Epithelial cell of proximal tubule (primary cell): Measurements from ENCODE around the gene LRIT3. TPM values are rescaled to one million over a fixed set of nuclear protein-coding genes. Genes with fewer than 3 reads are reported as not detected.

Experiments
- DNase-seq: peaks from one replicate; pipeline ENCODE4 v3.0.0-alpha.2; 2011; ENCODE audit warnings: low read depth
- H3K4me3 ChIP-seq: 2 replicates; pipeline ENCODE4 v1.5.1; 2011; ENCODE audit warnings: low read depth, mild to moderate bottlenecking, low read length
- total RNA-seq: library from RNA; depleted of rRNA; stranded (reverse); fragments of >200 nt; gene quantifications from 2 replicates; pipeline ENCODE4 v1.2.3, GENCODE V29; 2015
- TF ChIP-seq, protein P1 (sequence below): conservative IDR thresholded peaks from 2 replicates; pipeline ENCODE4 v1.5.1; 2012; ENCODE audit warnings: low read depth, mild to moderate bottlenecking, low read length

Gene LRIT3
- total RNA-seq, 1 donor from 2014 or later = not detected

DNA sequence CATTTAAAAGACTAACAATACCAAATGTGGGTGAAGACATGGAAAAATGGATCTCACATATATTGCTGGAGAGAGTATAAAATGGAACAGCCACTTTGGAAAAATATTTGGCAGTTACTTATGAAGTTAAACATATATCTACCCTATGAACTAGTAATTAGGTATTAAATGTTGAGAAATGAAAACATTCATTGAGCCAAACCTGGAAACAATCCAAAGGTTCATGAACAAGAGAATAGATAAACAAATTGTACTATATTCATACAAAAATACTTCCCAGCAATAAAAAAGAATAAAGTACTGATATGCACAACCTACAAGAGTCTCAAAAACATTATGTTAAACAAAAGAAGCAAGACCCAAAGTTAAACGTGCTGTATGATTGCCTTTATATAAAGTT is 60.8 kb downstream of the LRIT3 start:
- TF ChIP-seq, protein P1, sequence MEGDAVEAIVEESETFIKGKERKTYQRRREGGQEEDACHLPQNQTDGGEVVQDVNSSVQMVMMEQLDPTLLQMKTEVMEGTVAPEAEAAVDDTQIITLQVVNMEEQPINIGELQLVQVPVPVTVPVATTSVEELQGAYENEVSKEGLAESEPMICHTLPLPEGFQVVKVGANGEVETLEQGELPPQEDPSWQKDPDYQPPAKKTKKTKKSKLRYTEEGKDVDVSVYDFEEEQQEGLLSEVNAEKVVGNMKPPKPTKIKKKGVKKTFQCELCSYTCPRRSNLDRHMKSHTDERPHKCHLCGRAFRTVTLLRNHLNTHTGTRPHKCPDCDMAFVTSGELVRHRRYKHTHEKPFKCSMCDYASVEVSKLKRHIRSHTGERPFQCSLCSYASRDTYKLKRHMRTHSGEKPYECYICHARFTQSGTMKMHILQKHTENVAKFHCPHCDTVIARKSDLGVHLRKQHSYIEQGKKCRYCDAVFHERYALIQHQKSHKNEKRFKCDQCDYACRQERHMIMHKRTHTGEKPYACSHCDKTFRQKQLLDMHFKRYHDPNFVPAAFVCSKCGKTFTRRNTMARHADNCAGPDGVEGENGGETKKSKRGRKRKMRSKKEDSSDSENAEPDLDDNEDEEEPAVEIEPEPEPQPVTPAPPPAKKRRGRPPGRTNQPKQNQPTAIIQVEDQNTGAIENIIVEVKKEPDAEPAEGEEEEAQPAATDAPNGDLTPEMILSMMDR = no peak
- H3K4me3 ChIP-seq = no peak overlapping the region
- no peak for DNase-seq

- DNase-seq = no peak
- TF ChIP-seq, protein P1 = no peak
These were observed 62.3 kb downstream of the LRIT3 start for GRCh38 chr4:109910256-109910655.

DNA sequence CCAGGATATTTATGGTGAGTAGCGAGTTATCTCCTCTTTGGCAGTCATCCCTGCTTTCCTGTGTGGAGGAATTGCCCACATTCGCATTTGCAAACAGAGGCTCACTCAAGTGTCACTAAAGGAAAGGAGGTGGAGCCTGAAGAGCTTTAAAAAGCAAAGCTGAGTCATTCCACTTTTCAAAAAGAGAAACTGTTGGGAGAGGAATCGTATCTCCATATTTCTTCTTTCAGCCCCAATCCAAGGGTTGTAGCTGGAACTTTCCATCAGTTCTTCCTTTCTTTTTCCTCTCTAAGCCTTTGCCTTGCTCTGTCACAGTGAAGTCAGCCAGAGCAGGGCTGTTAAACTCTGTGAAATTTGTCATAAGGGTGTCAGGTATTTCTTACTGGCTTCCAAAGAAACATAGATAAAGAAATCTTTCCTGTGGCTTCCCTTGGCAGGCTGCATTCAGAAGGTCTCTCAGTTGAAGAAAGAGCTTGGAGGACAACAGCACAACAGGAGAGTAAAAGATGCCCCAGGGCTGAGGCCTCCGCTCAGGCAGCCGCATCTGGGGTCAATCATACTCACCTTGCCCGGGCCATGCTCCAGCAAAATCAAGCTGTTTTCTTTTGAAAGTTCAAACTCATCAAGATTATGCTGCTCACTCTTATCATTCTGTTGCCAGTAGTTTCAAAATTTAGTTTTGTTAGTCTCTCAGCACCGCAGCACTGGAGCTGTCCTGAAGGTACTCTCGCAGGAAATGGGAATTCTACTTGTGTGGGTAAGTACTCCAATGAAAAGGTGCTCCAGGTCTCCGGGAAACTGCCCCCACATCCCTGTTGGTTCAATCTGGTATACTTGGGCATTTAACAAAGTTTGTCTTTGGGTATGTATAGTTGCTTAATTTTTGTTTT is 65.0 kb downstream of the LRIT3 start, which contains the start of gene EGF:
Gene EGF (plus strand): TSS at position 178 of the 890 bp plus-strand sequence. CDS start 453 bp downstream, at position 631.
- TF ChIP-seq, protein P1 = no peak
- DNase-seq = peak; percentile 56
- peak within 1 kb of the TSS; percentile 40 for H3K4me3 ChIP-seq

More at GRCh38 chr4:109910256-109910655, 62.3 kb downstream of the LRIT3 start:
- H3K4me3 ChIP-seq = no peak overlapping the region

DNA sequence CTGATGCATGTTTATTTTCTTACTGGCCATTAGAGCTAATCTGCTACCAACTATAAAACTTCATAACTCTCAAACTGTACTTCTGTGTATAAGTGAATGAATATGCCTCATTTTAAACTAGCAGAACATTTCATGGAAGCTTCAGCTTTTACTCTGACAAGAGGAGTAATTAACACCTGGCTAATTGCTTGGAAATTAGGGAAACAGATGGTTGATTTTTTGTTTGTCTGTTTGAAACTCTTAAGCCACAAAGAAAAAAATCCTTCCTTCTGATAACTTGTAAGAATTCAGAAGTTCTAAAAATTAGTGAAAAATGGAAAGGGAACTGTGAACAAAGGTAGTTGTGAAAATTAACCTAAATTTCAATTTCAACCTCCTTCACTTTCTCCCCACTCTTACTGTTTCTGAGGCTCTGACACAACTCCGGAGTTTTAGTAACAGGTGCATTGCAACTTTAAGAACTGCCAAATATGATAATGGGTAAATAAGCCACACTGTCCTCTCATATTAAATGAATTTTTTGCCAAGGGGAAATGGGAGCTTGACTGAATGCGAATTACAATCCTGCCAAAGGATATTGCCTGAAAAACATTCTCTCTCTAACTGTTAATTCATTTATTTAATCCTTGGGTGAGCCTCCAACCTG is 65.8 kb downstream of the LRIT3 start:
- DNase-seq = no peak
- TF ChIP-seq, protein P1 = no peak
- H3K4me3 ChIP-seq = no peak overlapping the region

- DNase-seq = no peak
- TF ChIP-seq, protein P1 = no peak
- H3K4me3 ChIP-seq = no peak overlapping the region
These were observed 66.4 kb downstream of the LRIT3 start for GRCh38 chr4:109914322-109914721.

DNA sequence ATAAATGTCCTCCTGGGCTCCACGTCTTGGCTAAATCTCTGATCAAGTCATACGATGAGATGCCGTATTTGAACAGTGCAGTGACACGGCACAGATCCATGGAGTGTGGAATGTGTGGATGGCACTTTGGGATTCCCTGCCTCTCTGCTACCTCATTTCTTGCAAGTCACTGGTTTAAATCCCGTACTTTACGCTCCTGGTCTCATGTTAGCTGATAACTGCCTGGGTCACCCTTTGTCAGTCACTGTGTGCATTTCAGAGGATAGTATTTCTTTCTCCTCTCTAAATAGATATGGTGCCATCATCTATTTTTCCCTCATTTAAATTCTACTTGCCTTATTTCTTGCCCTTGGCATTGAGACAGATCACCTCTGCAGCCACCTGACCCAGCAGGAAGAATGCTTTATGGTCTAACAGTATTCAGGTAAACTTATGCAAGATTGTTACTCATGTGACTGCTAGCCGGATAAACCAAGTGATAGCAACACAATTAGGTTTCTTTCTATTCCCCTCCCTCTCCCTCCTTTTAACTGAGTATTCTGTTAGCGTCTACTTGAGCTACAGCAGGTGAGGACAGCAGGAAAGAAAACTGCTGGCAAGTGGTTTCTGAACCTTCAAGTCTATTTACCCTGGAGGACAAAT is 67.6 kb downstream of the LRIT3 start:
- H3K4me3 ChIP-seq = no peak overlapping the region
- DNase-seq = no peak
- TF ChIP-seq, protein P1 = no peak
